Activated CD4-positive, alpha-beta T cell treated with anti-CD3 and anti-CD28 coated beads, Interleukin-2, amount 50 U/mL, for 48 hours (primary cell): ENCODE results near the gene GRID1.

Experiments
- DNase-seq, 2 experiments: peaks; one replicate each; pipeline ENCODE4 v3.0.0-alpha.2; 2020

Gene GRID1

GRCh38 chr10:85600744-85601081, 765.9 kb downstream of the GRID1 start:
- DNase-seq = no peak

- no peak for DNase-seq
Observed at GRCh38 chr10:85600026-85600743, 766.4 kb downstream of the GRID1 start.

GRCh38 chr10:85599081-85599480, 767.5 kb downstream of the GRID1 start:
- no peak for DNase-seq

- DNase-seq = no peak
Observed at GRCh38 chr10:85598646-85599045, 767.9 kb downstream of the GRID1 start.

GRCh38 chr10:85597006-85597405, 769.6 kb downstream of the GRID1 start:
- DNase-seq = no peak

- DNase-seq = no peak
Observed at GRCh38 chr10:85596389-85596788, 770.2 kb downstream of the GRID1 start.

GRCh38 chr10:85594239-85594638, 772.4 kb downstream of the GRID1 start:
- DNase-seq = no peak

GRCh38 chr10:85593226-85593772, 773.3 kb downstream of the GRID1 start:
- DNase-seq = no peak

- DNase-seq = no peak
Observed at GRCh38 chr10:85581371-85581770, 785.2 kb downstream of the GRID1 start.

- no peak for DNase-seq
Observed at GRCh38 chr10:85580585-85580984, 786.0 kb downstream of the GRID1 start.

GRCh38 chr10:85578860-85579259, 787.7 kb downstream of the GRID1 start:
- no peak for DNase-seq

GRCh38 chr10:85575441-85575840, 791.2 kb downstream of the GRID1 start:
- DNase-seq = no peak

GRCh38 chr10:85570871-85571270, 795.7 kb downstream of the GRID1 start:
- no peak for DNase-seq

GRCh38 chr10:85565381-85565780, 801.2 kb downstream of the GRID1 start:
- DNase-seq = no peak

- DNase-seq = no peak
Observed at GRCh38 chr10:85558533-85558932, 808.1 kb downstream of the GRID1 start.

GRCh38 chr10:85557706-85558105, 808.9 kb downstream of the GRID1 start:
- DNase-seq = no peak

GRCh38 chr10:85557077-85557476, 809.5 kb downstream of the GRID1 start:
- no peak for DNase-seq
